Measurements from ENCODE around the gene SLC13A4.

GRCh38 chr7:135706038-135706742 is 21.8 kb downstream of the SLC13A4 start:
- TF ChIP-seq CTCF (conservative IDR thresholded peaks at IDR 0.05; ENCODE audit: low read depth, low read length), result no peak
- TF ChIP-seq RCOR1 (IDR thresholded peaks at IDR 0.05; ENCODE audit: insufficient replicate concordance, low read length), result no peak
- no peak for TF ChIP-seq POLR2A (IDR thresholded peaks at IDR 0.05; ENCODE audit: low read depth, low read length)
- TF ChIP-seq RAD21 (IDR thresholded peaks at IDR 0.05; ENCODE audit: low read length), result no peak
- no peak for TF ChIP-seq MAFK (IDR thresholded peaks at IDR 0.05; ENCODE audit: low read depth, low read length)

Data from IMR-90 (cell line).